GM18502 (cell line): ENCODE measurements around the gene PRRT1B.
A peak's percentile ranks its signal among the peaks of the same experiment; 100 is the strongest.

Experiments
- ATAC-seq: cut with Tn5 transposase; IDR thresholded peaks from one replicate; pipeline ENCODE4 v1.9.1; 2021; ENCODE audit warnings: mild to moderate bottlenecking; ENCODE audit not compliant: unreplicated experiment, poor library complexity

PRRT1B gene

GRCh38 chr9:131577005-131578000 is 32.0 kb downstream of the PRRT1B start:
- no peak for ATAC-seq

GRCh38 chr9:131578021-131578420 is 32.7 kb downstream of the PRRT1B start:
- no peak for ATAC-seq

- ATAC-seq, result peak; percentile 65
Measured at GRCh38 chr9:131578731-131579504, 33.6 kb downstream of the PRRT1B start.

GRCh38 chr9:131579789-131580211 is 34.5 kb downstream of the PRRT1B start:
- ATAC-seq, result no peak

DNA sequence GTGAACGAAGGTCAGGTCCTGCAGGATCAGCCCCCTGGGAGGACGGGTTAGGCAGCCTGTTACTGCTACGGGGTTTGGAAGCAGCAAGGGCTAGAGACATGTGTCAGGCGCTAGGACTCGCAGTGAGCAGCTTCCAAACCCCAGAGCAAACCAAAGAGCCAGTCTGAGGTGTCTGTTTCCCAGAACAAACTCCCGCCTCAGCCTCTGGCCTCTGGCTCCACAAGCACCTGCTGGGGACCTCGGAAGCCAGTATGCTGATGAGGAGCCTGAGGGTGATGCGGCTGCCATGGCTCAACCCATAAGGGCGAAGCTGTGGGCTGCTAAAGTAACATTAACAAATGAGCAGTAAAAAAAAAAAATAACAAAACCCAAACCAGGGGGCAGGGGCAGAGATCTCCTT is 35.0 kb downstream of the PRRT1B start:
- ATAC-seq, result no peak

- ATAC-seq, result no peak
Measured at GRCh38 chr9:131582056-131582455, 36.7 kb downstream of the PRRT1B start.

GRCh38 chr9:131582466-131583336 is 37.4 kb downstream of the PRRT1B start:
- no peak for ATAC-seq

DNA sequence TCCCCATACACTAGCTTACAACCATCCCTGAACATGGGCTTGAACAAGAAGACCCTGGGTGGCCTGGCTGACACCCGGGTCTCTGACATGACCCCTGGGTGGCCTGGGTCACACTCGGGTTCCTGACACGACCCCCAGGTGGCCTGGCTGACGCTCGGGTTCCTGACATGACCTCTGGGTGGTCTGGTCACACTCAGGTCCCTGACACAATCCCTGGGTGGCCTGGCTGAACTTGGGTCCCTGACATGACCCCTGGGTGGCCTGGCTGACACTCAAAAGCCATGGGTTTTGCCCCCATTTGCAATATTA is 38.0 kb downstream of the PRRT1B start:
- no peak for ATAC-seq

DNA sequence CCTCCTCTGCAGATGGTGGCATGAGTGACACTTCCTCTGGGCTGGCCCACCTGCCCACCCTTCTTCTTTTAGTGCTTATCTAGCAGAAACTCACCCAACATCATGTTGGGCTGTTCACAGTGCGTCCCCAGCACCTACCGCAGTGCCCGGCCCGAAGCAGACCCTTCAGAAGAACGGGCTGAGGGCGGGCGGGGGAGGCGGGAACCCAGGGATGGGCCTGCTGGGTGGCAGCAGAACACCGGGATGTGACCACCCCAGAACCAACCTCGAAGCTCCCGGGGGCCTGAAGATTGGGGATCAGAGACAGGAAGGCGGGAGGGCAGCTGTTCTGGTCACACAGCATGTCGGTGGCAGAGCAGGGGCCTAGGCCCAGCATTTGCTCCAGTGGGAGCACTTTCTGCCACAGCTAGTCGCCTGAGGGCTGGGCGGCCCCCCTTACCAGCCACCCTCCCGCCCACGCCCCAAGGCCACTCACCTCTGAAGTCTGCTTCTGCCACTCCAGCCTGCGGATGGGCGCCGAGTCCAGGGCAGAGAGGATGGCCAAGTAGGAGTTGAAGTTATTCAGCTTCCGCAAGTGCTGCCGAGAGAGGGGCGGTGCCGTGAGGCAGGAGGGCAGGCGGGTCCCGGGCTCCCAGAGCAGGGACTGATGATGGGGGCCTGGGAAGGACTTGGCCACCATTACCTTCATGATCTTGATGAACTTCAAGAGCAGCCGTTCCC is 38.7 kb downstream of the PRRT1B start:
- no peak for ATAC-seq

GRCh38 chr9:131584858-131585257 is 39.5 kb downstream of the PRRT1B start:
- no peak for ATAC-seq

DNA sequence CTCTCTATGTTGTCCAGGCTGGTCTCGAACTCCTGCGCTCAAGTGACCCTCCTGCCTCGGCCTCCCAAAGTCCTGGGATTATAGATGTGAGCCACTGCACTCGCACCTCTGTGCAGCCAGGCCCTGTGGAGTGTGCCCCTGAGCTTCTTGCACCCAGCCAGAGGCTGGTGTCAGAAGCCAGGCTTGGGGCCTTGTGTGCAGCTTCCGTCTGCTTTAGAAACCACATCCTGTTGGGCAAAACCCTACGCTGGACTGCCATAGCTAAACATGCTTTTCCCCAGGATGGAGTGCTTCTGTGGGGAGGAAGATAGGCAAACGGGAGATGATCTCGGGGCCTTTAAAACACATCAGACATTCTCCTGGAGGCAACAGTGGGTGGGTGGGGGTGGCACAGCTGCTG is 40.1 kb downstream of the PRRT1B start:
- no peak for ATAC-seq

DNA sequence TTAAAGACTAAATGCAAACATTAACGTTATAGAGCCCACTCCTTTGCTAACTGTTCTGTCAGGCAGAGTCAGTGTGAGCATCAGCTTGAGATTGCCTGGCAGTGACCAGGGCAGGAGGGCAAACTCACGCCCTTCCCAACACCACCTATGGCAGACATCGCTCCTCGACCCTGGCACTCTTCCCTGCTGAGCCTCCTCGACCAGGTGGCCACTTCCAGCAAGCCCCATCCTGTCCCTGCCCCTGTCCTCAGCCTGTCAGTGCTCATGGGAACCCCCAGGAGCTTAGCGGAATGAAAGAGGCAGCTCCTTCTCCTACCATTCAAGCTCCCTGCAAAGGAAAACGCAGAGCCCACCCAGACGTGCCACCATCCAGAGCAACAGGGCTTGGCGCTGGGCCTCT is 42.0 kb downstream of the PRRT1B start:
- ATAC-seq, result no peak

GRCh38 chr9:131587906-131588305 is 42.6 kb downstream of the PRRT1B start:
- no peak for ATAC-seq

DNA sequence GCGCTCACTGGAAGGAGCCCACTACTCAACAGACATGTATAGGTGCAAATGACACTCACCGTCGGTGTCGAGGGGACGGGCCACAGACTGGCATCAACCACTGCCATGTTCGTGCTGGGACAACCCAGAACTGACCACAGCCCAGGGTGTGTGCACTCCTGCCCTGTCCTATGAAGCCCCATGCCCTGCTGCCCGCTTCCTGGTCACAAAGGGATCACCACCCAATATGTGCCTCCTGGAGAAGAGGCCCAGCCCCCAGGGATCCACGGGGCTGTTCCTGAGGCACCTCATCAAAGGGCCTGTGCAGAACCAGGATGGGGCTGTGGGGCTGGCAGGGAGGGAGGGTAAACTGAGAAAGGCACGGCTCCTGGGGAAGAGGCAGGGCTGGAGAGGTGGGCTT is 43.1 kb downstream of the PRRT1B start:
- no peak for ATAC-seq

GRCh38 chr9:131589124-131589711 is 43.9 kb downstream of the PRRT1B start:
- ATAC-seq, result no peak

DNA sequence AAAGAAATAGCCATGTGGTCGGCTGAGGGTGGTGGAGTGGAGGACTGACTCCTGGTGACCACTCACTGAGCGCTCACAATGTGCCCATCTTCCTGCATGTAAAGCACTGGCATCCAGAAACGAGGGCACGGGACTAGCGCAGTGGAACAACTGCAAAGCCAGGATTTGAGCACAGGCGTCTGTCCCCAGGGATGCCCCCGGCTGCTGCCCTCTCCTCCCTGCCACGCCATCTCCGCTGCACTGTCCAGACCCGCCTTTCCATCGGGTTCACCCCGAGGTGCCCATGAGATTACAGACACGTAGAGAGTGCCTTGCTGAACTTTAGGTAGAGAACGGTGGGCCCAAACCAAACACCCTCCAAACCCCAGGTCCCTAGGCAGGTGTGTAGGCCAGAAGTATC is 44.7 kb downstream of the PRRT1B start:
- no peak for ATAC-seq

GRCh38 chr9:131590449-131590848 is 45.1 kb downstream of the PRRT1B start:
- no peak for ATAC-seq

GRCh38 chr9:131590907-131591844 is 45.9 kb downstream of the PRRT1B start:
- no peak for ATAC-seq

GRCh38 chr9:131591845-131592208 is 46.5 kb downstream of the PRRT1B start:
- ATAC-seq, result no peak
